Muscle of leg (tissue), 11 donors: ENCODE data around the gene TTC39C. TPM values are rescaled to one million over a fixed set of nuclear protein-coding genes. Genes with fewer than 3 reads are reported as not detected.

Source experiments
- DNase-seq: peaks from one replicate; pipeline ENCODE4 v3.0.0; 2013
- H3K27ac ChIP-seq: one replicate; pipeline ENCODE4 v1.5.1; 2013; ENCODE audit warnings: mild to moderate bottlenecking, low read length, control low read depth
- H3K27me3 ChIP-seq: one replicate; pipeline ENCODE4 v1.6.1; 2013; ENCODE audit warnings: low read length; ENCODE audit not compliant: control insufficient read depth, insufficient read depth
- H3K36me3 ChIP-seq: one replicate; pipeline ENCODE4 v1.6.1; 2013; ENCODE audit warnings: low read length; ENCODE audit not compliant: control insufficient read depth, insufficient read depth
- H3K4me1 ChIP-seq: one replicate; pipeline ENCODE4 v1.6.1; 2013; ENCODE audit warnings: low read length; ENCODE audit not compliant: control insufficient read depth, insufficient read depth
- H3K4me3 ChIP-seq: one replicate; pipeline ENCODE4 v1.5.1; 2013; ENCODE audit warnings: low read length, control low read depth
- H3K9me3 ChIP-seq: replicated peaks from 2 replicates; pipeline ENCODE4 v1.6.1; 2013; ENCODE audit warnings: low read depth, low read length; ENCODE audit not compliant: control insufficient read depth
- WGBS: methylation state at CpG from one replicate; pipeline ENCODE4 v1.1.5; 2013; ENCODE audit warnings: missing lambda C conversion rate; ENCODE audit not compliant: insufficient coverage; 5-methylcytosine and 5-hydroxymethylcytosine counted together
- polyA plus RNA-seq, 8 donors: library from polyadenylated mRNA; unstranded; fragments of 120-200 nt; gene quantifications; one replicate each; pipeline versions ENCODE4 v1.2.1 to v1.2.3, GENCODE V29; 2013; ENCODE audit warnings: inconsistent platforms in 1 of 8, low replicate concordance in 1 of 8; ENCODE audit not compliant: insufficient read length in 8 of 8, insufficient read depth in 1 of 8
- total RNA-seq: library from RNA; stranded (reverse); fragments of 120-200 nt; gene quantifications from one replicate; pipeline ENCODE4 v1.2.4, GENCODE V29; 2013

Gene TTC39C
- total and polyA plus RNA-seq, 9 donors: 2.9 to 6.9 (median 3.3) TPM

- Histone ChIP-seq H3K4me3 (no peak overlapping the region), H3K27me3 (no peaks in the 10 kb centered on the region), H3K4me1 (no peaks in the 10 kb centered on the region), H3K27ac (no peak overlapping the region), H3K9me3 (no peaks in the 10 kb centered on the region), H3K36me3 (peaks cover 4% of the 10 kb centered on the region)
- 97% methylated on average over 3 of the region's 3 CpGs for WGBS
- no peak for DNase-seq
Measured at GRCh38 chr18:24153397-24153796, 138.8 kb downstream of the TTC39C start.

- DNase-seq: peak; percentile 12
- H3K9me3 ChIP-seq: no peaks in the 10 kb centered on the region
- peaks cover 26% of the 10 kb centered on the region for H3K36me3 ChIP-seq
- H3K27me3 ChIP-seq: no peaks in the 10 kb centered on the region
- H3K4me1 ChIP-seq: no peaks in the 10 kb centered on the region
- no peak overlapping the region for H3K27ac ChIP-seq
- H3K4me3 ChIP-seq: no peak overlapping the region
- no CpG with 5 or more reads among the region's 3 CpGs for WGBS
Measured at GRCh38 chr18:24157855-24158254, 143.3 kb downstream of the TTC39C start.

DNA sequence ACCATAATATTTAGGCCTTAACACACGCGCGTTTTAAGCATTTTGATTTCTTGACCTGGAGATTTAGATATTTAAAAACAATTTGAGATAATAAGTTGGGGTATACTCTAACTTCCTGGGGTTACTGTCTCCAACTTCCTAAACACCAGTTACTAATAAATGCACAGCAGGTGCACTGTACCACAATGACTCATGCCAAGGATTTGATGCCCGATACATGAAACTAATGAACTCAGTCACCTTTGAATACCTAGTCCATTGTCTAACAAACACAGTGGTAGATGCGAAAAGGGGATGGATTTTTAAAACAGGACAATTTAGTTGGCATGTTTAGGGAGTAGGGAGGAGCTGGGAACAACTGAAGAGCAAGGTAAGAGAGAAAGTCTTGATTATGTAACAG lies 145.5 kb downstream of the TTC39C start:
- no CpG with 5 or more reads among the region's 5 CpGs for WGBS
- H3K27ac ChIP-seq: no peak overlapping the region
- no peaks in the 10 kb centered on the region for H3K4me1 ChIP-seq

GRCh38 chr18:24161304-24161703 lies 146.8 kb downstream of the TTC39C start:
- no peak overlapping the region for H3K27ac ChIP-seq
- H3K4me3 ChIP-seq: no peak overlapping the region
- no peaks in the 10 kb centered on the region for H3K4me1 ChIP-seq
- no peaks in the 10 kb centered on the region for H3K9me3 ChIP-seq
- peaks cover 46% of the 10 kb centered on the region for H3K36me3 ChIP-seq
- H3K27me3 ChIP-seq: no peaks in the 10 kb centered on the region
- WGBS: no CpG with 5 or more reads among the region's 2 CpGs
- DNase-seq: no peak

More for the DNA sequence above, 145.5 kb downstream of the TTC39C start:
- no peak for DNase-seq
- Histone ChIP-seq H3K9me3 (no peaks in the 10 kb centered on the region), H3K27me3 (no peaks in the 10 kb centered on the region), H3K36me3 (peaks cover 35% of the 10 kb centered on the region), H3K4me3 (no peak overlapping the region)

DNA sequence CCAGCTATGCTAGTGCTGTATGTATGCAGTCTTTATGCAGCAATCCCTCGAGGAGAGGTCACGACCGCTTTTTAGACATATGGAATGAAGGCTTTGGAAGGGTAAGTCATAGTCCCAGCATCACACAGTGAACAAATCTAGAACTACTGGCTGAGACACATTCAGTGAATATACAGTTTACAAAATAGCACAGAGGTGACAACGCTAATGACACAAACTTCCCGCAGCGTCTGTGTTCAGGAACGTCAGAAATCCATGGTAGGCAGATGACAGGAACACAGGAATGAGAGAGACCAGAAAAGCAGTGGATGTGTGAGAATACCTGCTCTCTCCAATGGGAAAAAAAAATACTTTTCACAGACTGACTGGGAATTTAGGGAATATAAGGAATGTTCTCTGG lies 153.9 kb downstream of the TTC39C start:
- Histone ChIP-seq H3K9me3 (no peaks in the 10 kb centered on the region), H3K4me3 (no peak overlapping the region), H3K4me1 (no peaks in the 10 kb centered on the region), H3K27ac (no peak overlapping the region), H3K36me3 (peaks cover 47% of the 10 kb centered on the region), H3K27me3 (no peaks in the 10 kb centered on the region)
- no peak for DNase-seq
- WGBS: no CpG with 5 or more reads among the region's 7 CpGs

- no peaks in the 10 kb centered on the region for H3K9me3 ChIP-seq
- H3K36me3 ChIP-seq: peaks cover 41% of the 10 kb centered on the region
- no peaks in the 10 kb centered on the region for H3K4me1 ChIP-seq
- no peaks in the 10 kb centered on the region for H3K27me3 ChIP-seq
- H3K27ac ChIP-seq: no peak overlapping the region
- H3K4me3 ChIP-seq: no peak overlapping the region
- DNase-seq: no peak
- WGBS: 88% methylated on average over 5 of the region's 8 CpGs
Measured at GRCh38 chr18:24170360-24170759, 155.8 kb downstream of the TTC39C start.

DNA sequence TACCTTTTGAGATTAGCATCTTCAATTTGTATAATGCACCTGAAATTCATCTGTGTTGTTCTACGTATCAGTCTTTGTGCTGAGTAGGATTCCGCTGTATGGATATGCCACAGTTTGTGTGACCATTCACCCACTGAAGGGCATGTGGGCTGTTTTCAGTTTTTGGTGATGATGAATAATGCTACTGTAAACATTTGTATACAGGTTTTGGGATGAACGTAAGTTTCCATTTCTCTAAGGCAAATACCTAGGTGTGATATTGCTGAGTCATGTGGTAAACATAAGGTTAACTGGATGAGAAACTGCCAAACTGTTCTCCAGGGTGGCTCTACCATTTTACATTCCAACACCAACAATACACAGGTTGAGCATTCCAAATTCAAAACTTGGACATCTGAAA lies 159.4 kb downstream of the TTC39C start:
- DNase-seq: no peak
- Histone ChIP-seq H3K27me3 (no peaks in the 10 kb centered on the region), H3K4me3 (no peak overlapping the region), H3K4me1 (no peaks in the 10 kb centered on the region), H3K27ac (no peak overlapping the region), H3K9me3 (no peaks in the 10 kb centered on the region), H3K36me3 (peaks cover 23% of the 10 kb centered on the region)
- 100% methylated on average over 1 of the region's 3 CpGs for WGBS

DNA sequence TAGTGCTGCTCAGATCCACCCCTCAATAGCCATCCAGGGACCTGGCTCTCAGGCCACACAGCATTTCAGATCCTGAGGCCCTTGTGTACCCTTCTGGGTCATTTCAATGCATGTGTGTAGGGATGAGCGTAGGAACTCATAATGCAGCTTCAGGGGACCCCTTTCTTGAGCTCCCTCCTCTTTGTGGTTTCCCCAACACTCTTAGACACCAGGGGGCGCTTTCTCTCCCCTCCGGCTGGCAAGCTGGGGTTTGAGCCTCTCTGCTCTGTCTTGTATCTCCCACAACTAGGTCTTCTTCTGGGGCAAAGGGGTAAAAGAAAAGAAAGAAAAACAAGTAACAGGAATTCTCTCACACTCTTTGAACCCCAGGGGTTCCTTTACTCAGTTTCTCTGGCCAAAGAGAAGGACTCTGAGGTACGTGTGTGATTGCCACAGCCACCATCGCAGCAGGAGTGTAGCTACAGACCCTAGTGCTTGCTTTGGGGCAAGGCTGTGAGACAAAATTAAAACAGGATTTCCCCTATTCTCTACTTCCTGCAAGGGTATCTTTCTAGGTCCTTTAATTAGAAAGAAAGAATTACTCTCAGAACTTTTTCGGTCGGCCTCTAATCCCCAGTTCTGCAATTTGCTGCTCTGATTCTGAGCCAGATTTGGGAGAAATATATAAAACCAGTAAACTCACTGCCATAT lies 162.3 kb downstream of the TTC39C start:
- DNase-seq: peak; percentile 57
- no peak overlapping the region for H3K4me3 ChIP-seq
- no peaks in the 10 kb centered on the region for H3K4me1 ChIP-seq
- peaks cover 17% of the 10 kb centered on the region for H3K36me3 ChIP-seq
- WGBS: 83% methylated on average over 1 of the region's 7 CpGs
- no peaks in the 10 kb centered on the region for H3K9me3 ChIP-seq
- no peak overlapping the region for H3K27ac ChIP-seq
- H3K27me3 ChIP-seq: no peaks in the 10 kb centered on the region

- Histone ChIP-seq H3K9me3 (no peaks in the 10 kb centered on the region), H3K4me1 (no peaks in the 10 kb centered on the region), H3K36me3 (peaks cover 18% of the 10 kb centered on the region), H3K27ac (no peak overlapping the region), H3K4me3 (no peak overlapping the region), H3K27me3 (no peaks in the 10 kb centered on the region)
- no peak for DNase-seq
- WGBS: no CpG with 5 or more reads among the region's 5 CpGs
Measured at GRCh38 chr18:24177499-24178133, 163.1 kb downstream of the TTC39C start.

GRCh38 chr18:24180048-24180447 lies 165.5 kb downstream of the TTC39C start:
- H3K27me3 ChIP-seq: no peaks in the 10 kb centered on the region
- DNase-seq: no peak
- H3K4me3 ChIP-seq: no peak overlapping the region
- H3K4me1 ChIP-seq: no peaks in the 10 kb centered on the region
- H3K27ac ChIP-seq: no peak overlapping the region
- H3K36me3 ChIP-seq: peaks cover 14% of the 10 kb centered on the region
- WGBS: no CpG with 5 or more reads among the region's 1 CpG
- no peaks in the 10 kb centered on the region for H3K9me3 ChIP-seq
